Fibroblast of the conjunctiva (primary cell): Measurements from ENCODE around the gene TNFAIP8L1.

ENCODE experiments used
- DNase-seq: peaks from one replicate; pipeline ENCODE4 v3.0.0-alpha.2; 2010; ENCODE audit warnings: low read depth

Gene TNFAIP8L1

GRCh38 chr19:4613254-4613751, 26.0 kb upstream of the TNFAIP8L1 start:
- no peak for DNase-seq

GRCh38 chr19:4618019-4618418, 21.3 kb upstream of the TNFAIP8L1 start:
- DNase-seq: no peak

GRCh38 chr19:4619668-4620294, 19.5 kb upstream of the TNFAIP8L1 start:
- DNase-seq: no peak

- no peak for DNase-seq
Observed at GRCh38 chr19:4620675-4621074, 18.6 kb upstream of the TNFAIP8L1 start.

GRCh38 chr19:4622695-4623421, 16.5 kb upstream of the TNFAIP8L1 start:
- DNase-seq: no peak

GRCh38 chr19:4624301-4624700, 15.0 kb upstream of the TNFAIP8L1 start:
- no peak for DNase-seq

GRCh38 chr19:4624733-4625362, 14.5 kb upstream of the TNFAIP8L1 start:
- DNase-seq: no peak

GRCh38 chr19:4633140-4633967, 6.0 kb upstream of the TNFAIP8L1 start:
- peak; percentile 53 for DNase-seq

- no peak for DNase-seq
Observed at GRCh38 chr19:4635754-4636116, 3.6 kb upstream of the TNFAIP8L1 start.

GRCh38 chr19:4636151-4636717, 3.1 kb upstream of the TNFAIP8L1 start:
- peak; percentile 21 for DNase-seq

GRCh38 chr19:4636761-4637160, 2.6 kb upstream of the TNFAIP8L1 start:
- DNase-seq: no peak

- DNase-seq: no peak
Observed at GRCh38 chr19:4638317-4638716, 999 bp upstream of the TNFAIP8L1 start.

- no peak for DNase-seq
Observed at GRCh38 chr19:4639531-4640246, 373 bp downstream of the TNFAIP8L1 start.

GRCh38 chr19:4640247-4641000, 1.1 kb downstream of the TNFAIP8L1 start:
- no peak for DNase-seq

- no peak for DNase-seq
Observed at GRCh38 chr19:4641132-4641531, 1.8 kb downstream of the TNFAIP8L1 start.

GRCh38 chr19:4642625-4643024, 3.3 kb downstream of the TNFAIP8L1 start:
- no peak for DNase-seq

- no peak for DNase-seq
Observed at GRCh38 chr19:4645718-4646117, 6.4 kb downstream of the TNFAIP8L1 start.

- DNase-seq: no peak
Observed at GRCh38 chr19:4647676-4648644, 8.6 kb downstream of the TNFAIP8L1 start.

- no peak for DNase-seq
Observed at GRCh38 chr19:4649392-4650047, 10.2 kb downstream of the TNFAIP8L1 start.
